Lung (tissue), 12 donors: ENCODE results near the gene TSEN2. TPM values are rescaled to one million over a fixed set of nuclear protein-coding genes. Genes with fewer than 3 reads are reported as not detected.
"Not testable (repeated sequence)": the region's sequence is repeated elsewhere in the genome, so short reads cannot be mapped to it uniquely, and the experiment has no call there.

Source experiments
- ATAC-seq: fragments of 200-7000 bp; cut with Tn5 transposase; one replicate; pipeline ENCODE4 v1.9.1; 2020; ENCODE audit warnings: moderate number of reproducible peaks; ENCODE audit not compliant: insufficient read depth, low FRiP score
- DNase-seq, 3 donors: peaks; one replicate each; pipeline ENCODE4 v3.0.0-alpha.2; 2013 to 2017
- H3K27ac ChIP-seq, 2 donors: one replicate each; pipeline ENCODE4 v1.5.1; 2013; ENCODE audit warnings: mild to moderate bottlenecking in 2 of 2, moderate library complexity in 2 of 2, control low read depth in 1 of 2, inconsistent platforms in 1 of 2, low read depth in 1 of 2, low read length in 1 of 2
- H3K27me3 ChIP-seq, 3 donors: one replicate each; pipeline ENCODE4 v1.5.1; 2013; ENCODE audit warnings: low read length in 2 of 3; ENCODE audit not compliant: control insufficient read depth in 3 of 3, insufficient read depth in 3 of 3
- H3K36me3 ChIP-seq, 4 donors: one replicate each; pipeline ENCODE4 v1.5.1; 2013; ENCODE audit warnings: low read length in 4 of 4, mild to moderate bottlenecking in 1 of 4, moderate library complexity in 1 of 4; ENCODE audit not compliant: control insufficient read depth in 4 of 4, insufficient read depth in 4 of 4
- H3K4me1 ChIP-seq, 5 donors: one replicate each; pipeline ENCODE4 v1.5.1; 2013; ENCODE audit warnings: low read length in 5 of 5, mild to moderate bottlenecking in 2 of 5, moderate library complexity in 1 of 5; ENCODE audit not compliant: control insufficient read depth in 5 of 5, insufficient read depth in 5 of 5
- H3K4me3 ChIP-seq: one replicate; pipeline ENCODE4 v1.5.1; 2013; ENCODE audit warnings: mild to moderate bottlenecking, control low read depth, moderate library complexity
- H3K9ac ChIP-seq, 2 donors: one replicate each; pipeline ENCODE4 v1.5.1; 2013; ENCODE audit warnings: low read length in 2 of 2, control low read depth in 1 of 2; ENCODE audit not compliant: insufficient read depth in 1 of 2
- H3K9me3 ChIP-seq, 4 donors: one replicate each; pipeline ENCODE4 v1.5.1; 2013; ENCODE audit warnings: low read length in 3 of 4, mild to moderate bottlenecking in 1 of 4, moderate library complexity in 1 of 4; ENCODE audit not compliant: control insufficient read depth in 4 of 4, insufficient read depth in 3 of 4
- CTCF ChIP-seq: IDR thresholded peaks from 2 replicates; pipeline ENCODE4 v1.5.1; 2012; ENCODE audit warnings: mild to moderate bottlenecking; ENCODE audit errors: control extremely low read depth, extremely low read depth
- WGBS, 2 donors: extraction: QIAGEN DNeasy Blood & Tissue Kit; methylation state at CpG; one replicate each; pipeline ENCODE4 v1.1.7; 2013; 5-methylcytosine and 5-hydroxymethylcytosine counted together
- polyA plus RNA-seq, 2 donors: library from polyadenylated mRNA; stranded (reverse); fragments of 200-250 nt; gene quantifications; one replicate each; pipeline ENCODE4 v1.2.1, GENCODE V29; 2013
- total RNA-seq, 2 donors: library from RNA; depleted of rRNA in 1 of 2; stranded (reverse); fragments of >200 nt in 1 of 2; gene quantifications; one replicate each; pipeline ENCODE4 v1.2.1, GENCODE V29; 2014 to 2021
- donor health status: control.
- donor health status: control.
- donor health status: Bipolar disorder and iron deficiency.
- donor health status: healthy.
- donor health status: DM: yes; HTN: yes; CAD: no.

TSEN2 gene
- total and polyA plus RNA-seq, 4 donors: 9.0 to 16.7 (median 15.6) TPM

- Histone ChIP-seq H3K4me1 (peaks cover 0 to 3% (median 0%) of the 10 kb centered on the region in 5 donors), H3K27ac (no peak overlapping the region), H3K9ac (no peak overlapping the region), H3K27me3 (no peaks in the 10 kb centered on the region), H3K4me3 (no peak overlapping the region), H3K36me3 (no peaks in the 10 kb centered on the region), H3K9me3 (no peaks in the 10 kb centered on the region)
- TF ChIP-seq CTCF: no peak
- ATAC-seq (no peak), DNase-seq (no peak)
- 86 to 94% methylated on average over 2 of the region's 2 CpGs for WGBS, 2 donors
Measured at GRCh38 chr3:12454816-12455121, 29.5 kb upstream of the TSEN2 start.

GRCh38 chr3:12455740-12456139, 28.5 kb upstream of the TSEN2 start:
- ATAC-seq: no peak
- Histone ChIP-seq H3K36me3 (no peaks in the 10 kb centered on the region), H3K9ac (no peak overlapping the region), H3K27ac (no peak overlapping the region), H3K27me3 (no peaks in the 10 kb centered on the region), H3K4me3 (no peak overlapping the region), H3K4me1 (peaks cover 0 to 3% (median 0%) of the 10 kb centered on the region in 5 donors), H3K9me3 (no peaks in the 10 kb centered on the region)
- DNase-seq: no peak
- WGBS, 2 donors: 93 to 95% methylated on average over 7 of the region's 7 CpGs
- no peak for TF ChIP-seq CTCF

GRCh38 chr3:12456441-12456840, 27.8 kb upstream of the TSEN2 start:
- DNase-seq (no peak), ATAC-seq (no peak)
- H3K9me3 ChIP-seq: no peaks in the 10 kb centered on the region
- no peak overlapping the region for H3K27ac ChIP-seq
- no peak overlapping the region for H3K4me3 ChIP-seq
- no peak for TF ChIP-seq CTCF
- no peaks in the 10 kb centered on the region for H3K36me3 ChIP-seq
- no peak overlapping the region for H3K9ac ChIP-seq
- H3K27me3 ChIP-seq: no peaks in the 10 kb centered on the region
- peaks cover 0 to 3% (median 0%) of the 10 kb centered on the region in 5 donors for H3K4me1 ChIP-seq
- 46 to 82% methylated on average over 3 of the region's 3 CpGs for WGBS, 2 donors

GRCh38 chr3:12457380-12457779, 26.9 kb upstream of the TSEN2 start:
- 87 to 95% methylated on average over 4 of the region's 4 CpGs for WGBS, 2 donors
- not testable (repeated sequence) for ATAC-seq, H3K27ac ChIP-seq, H3K4me1 ChIP-seq, H3K9me3 ChIP-seq, H3K9ac ChIP-seq, DNase-seq, H3K27me3 ChIP-seq, H3K4me3 ChIP-seq, H3K36me3 ChIP-seq
